Activated CD8-positive, alpha-beta T cell treated with anti-CD3 and anti-CD28 coated beads for 36 hours (primary cell): ENCODE results near the gene PDE6A. TPM values are rescaled to one million over a fixed set of nuclear protein-coding genes. Genes with fewer than 3 reads are reported as not detected.

Experiments
- ATAC-seq: fragments of 200-7000 bp; cut with Tn5 transposase; one replicate; pipeline ENCODE4 v1.10.0; 2021; ENCODE audit warnings: mild to moderate bottlenecking, moderate library complexity
- CTCF ChIA-PET: fragments of 350-600 bp; sonication (Branson Sonifier 250); formaldehyde crosslinking; loops from one replicate; lab custom pipeline; 2021; ENCODE audit warnings: antibody characterized with exemption; lab: Charles Lee
- POLR2A ChIA-PET: fragments of 350-600 bp; sonication (Branson Sonifier 250); formaldehyde crosslinking; loops from one replicate; lab custom pipeline; 2021; ENCODE audit warnings: antibody characterized with exemption; lab: Charles Lee
- DNase-seq: peaks from one replicate; pipeline ENCODE4 v3.0.0-alpha.2; 2020
- H3K27ac Mint-ChIP-seq: one replicate; pipeline ENCODE4 v1.8.0; 2021; ENCODE audit warnings: mild to moderate bottlenecking, mixed read lengths
- H3K27me3 Mint-ChIP-seq: one replicate; pipeline ENCODE4 v1.8.0; 2021; ENCODE audit warnings: mixed read lengths
- H3K36me3 Mint-ChIP-seq: one replicate; pipeline ENCODE4 v1.8.0; 2021; ENCODE audit warnings: low read depth, mixed read lengths
- H3K4me1 Mint-ChIP-seq: one replicate; pipeline ENCODE4 v1.8.0; 2021; ENCODE audit warnings: low read depth, mixed read lengths
- H3K4me3 Mint-ChIP-seq: one replicate; pipeline ENCODE4 v1.8.0; 2021; ENCODE audit warnings: mild to moderate bottlenecking, moderate library complexity, mixed read lengths
- H3K9me3 Mint-ChIP-seq: one replicate; pipeline ENCODE4 v1.8.0; 2021; ENCODE audit warnings: mixed read lengths
- CTCF ChIP-seq: fragments of 200-600 bp; IDR thresholded peaks from one replicate; pipeline ENCODE4 v1.8.0; 2022; ENCODE audit warnings: antibody characterized with exemption, mild to moderate bottlenecking
- intact Hi-C: fragments of 100-400 bp; cut with micrococcal nuclease; formaldehyde crosslinking; loops from one replicate; pipeline ENCODE4 v1.10.0; 2022
- total RNA-seq, 2 experiments: library from RNA; stranded (reverse); gene quantifications; one replicate each; pipeline ENCODE4 v1.2.3, GENCODE V29; 2021

The PDE6A gene
- total RNA-seq, 2 experiments from 2014 or later = not detected

- ChIA-PET CTCF (interaction anchor here (1.2 kb wide), 1 partner anchor 128 kb away, joined by 3 read pairs; no protein-coding TSS in a partner anchor), POLR2A (no interaction called here)
- no peak for ATAC-seq
- DNase-seq = no peak
- no peak overlapping the region for H3K4me3 Mint-ChIP-seq
- no peaks in the 10 kb centered on the region for H3K36me3 Mint-ChIP-seq
- peaks cover 19% of the 10 kb centered on the region for H3K4me1 Mint-ChIP-seq
- intact Hi-C loops = no loop called here
- no peak for TF ChIP-seq CTCF
- H3K27ac Mint-ChIP-seq = no peak overlapping the region
- no peaks in the 10 kb centered on the region for H3K9me3 Mint-ChIP-seq
- H3K27me3 Mint-ChIP-seq = no peaks in the 10 kb centered on the region
Observed at GRCh38 chr5:149956685-149957084, 12.1 kb upstream of the PDE6A start.

- intact Hi-C loops = no loop called here
- Mint-ChIP-seq H3K4me1 (peaks cover 9% of the 10 kb centered on the region), H3K27me3 (no peaks in the 10 kb centered on the region), H3K27ac (no peak overlapping the region), H3K4me3 (no peak overlapping the region), H3K9me3 (no peaks in the 10 kb centered on the region), H3K36me3 (no peaks in the 10 kb centered on the region)
- TF ChIP-seq CTCF = no peak
- ChIA-PET POLR2A (interaction anchor here (0.7 kb wide), 1 partner anchor 1005 kb away, joined by 3 read pairs; no protein-coding TSS in a partner anchor), CTCF (interaction anchor here (0.7 to 1.9 kb wide), 3 partner anchors 19 to 147 kb away, joined by 3 to 4 read pairs (median 3); no protein-coding TSS in a partner anchor)
- ATAC-seq = no peak
- no peak for DNase-seq
Observed at GRCh38 chr5:149954798-149955197, 10.2 kb upstream of the PDE6A start.

- Mint-ChIP-seq H3K4me3 (no peak overlapping the region), H3K9me3 (no peaks in the 10 kb centered on the region), H3K4me1 (no peaks in the 10 kb centered on the region), H3K27me3 (no peaks in the 10 kb centered on the region), H3K36me3 (no peaks in the 10 kb centered on the region), H3K27ac (no peak overlapping the region)
- ChIA-PET POLR2A (no interaction called here), CTCF (interaction anchor here (1.9 kb wide), 1 partner anchor 119 kb away, joined by 4 read pairs; no protein-coding TSS in a partner anchor)
- no peak for ATAC-seq
- DNase-seq = no peak
- no peak for TF ChIP-seq CTCF
- intact Hi-C loops = no loop called here
Observed at GRCh38 chr5:149953436-149954121, 9.0 kb upstream of the PDE6A start.

- Mint-ChIP-seq H3K36me3 (no peaks in the 10 kb centered on the region), H3K4me1 (no peaks in the 10 kb centered on the region), H3K27ac (no peak overlapping the region), H3K27me3 (peaks cover 4% of the 10 kb centered on the region), H3K9me3 (no peaks in the 10 kb centered on the region), H3K4me3 (no peak overlapping the region)
- POLR2A ChIA-PET = no interaction called here
- TF ChIP-seq CTCF = no peak
- no peak for ATAC-seq
- DNase-seq = no peak
- intact Hi-C loops = no loop called here
- CTCF ChIA-PET = interaction anchor here (1.2 to 3.1 kb wide), 3 partner anchors 9 to 117 kb away, joined by 3 to 12 read pairs (median 8); partner anchors contain the start of gene SLC26A2
Observed at GRCh38 chr5:149951138-149951749, 6.7 kb upstream of the PDE6A start.

GRCh38 chr5:149948993-149949392 is 4.4 kb upstream of the PDE6A start:
- DNase-seq (no peak), ATAC-seq (no peak)
- no peak overlapping the region for H3K27ac Mint-ChIP-seq
- no peaks in the 10 kb centered on the region for H3K4me1 Mint-ChIP-seq
- CTCF ChIA-PET = interaction anchor here (1.3 to 4.2 kb wide), 4 partner anchors 10 to 115 kb away, joined by 3 to 19 read pairs (median 8); partner anchors contain the start of gene SLC26A2
- H3K27me3 Mint-ChIP-seq = peaks cover 4% of the 10 kb centered on the region
- POLR2A ChIA-PET = no interaction called here
- H3K9me3 Mint-ChIP-seq = no peaks in the 10 kb centered on the region
- no peak overlapping the region for H3K4me3 Mint-ChIP-seq
- H3K36me3 Mint-ChIP-seq = no peaks in the 10 kb centered on the region
- no peak for TF ChIP-seq CTCF
- intact Hi-C loops = no loop called here
